ENCODE results near the gene YAP1.

- TF ChIP-seq REST (IDR thresholded peaks at IDR 0.05; ENCODE audit: insufficient read depth in 1 of 2, low read depth in 2 of 2, low read length in 2 of 2) (no peak), POLR2AphosphoS5 (IDR thresholded peaks at IDR 0.05; ENCODE audit: low read depth, low read length) (no peak), SIN3A (IDR thresholded peaks at IDR 0.05; ENCODE audit: borderline replicate concordance, insufficient read depth, low read length) (no peak), TAF1 (IDR thresholded peaks at IDR 0.05; ENCODE audit: borderline replicate concordance, insufficient read depth, low read length) (no peak), FOXP2 (optimal IDR thresholded peaks at IDR 0.05; ENCODE audit: borderline replicate concordance, extremely low read depth, extremely low read length, insufficient read depth) (no peak)
Observed at GRCh38 chr11:102230186-102230585, 119.9 kb downstream of the YAP1 start.
